Activated T-cell treated with anti-CD3 and anti-CD28 coated beads for 48 hours (primary cell): ENCODE results near the gene CFAP57.

Experiments used
- DNase-seq: peaks from one replicate; pipeline ENCODE4 v3.0.0-alpha.2; 2020; ENCODE audit warnings: low read depth

The CFAP57 gene

DNA sequence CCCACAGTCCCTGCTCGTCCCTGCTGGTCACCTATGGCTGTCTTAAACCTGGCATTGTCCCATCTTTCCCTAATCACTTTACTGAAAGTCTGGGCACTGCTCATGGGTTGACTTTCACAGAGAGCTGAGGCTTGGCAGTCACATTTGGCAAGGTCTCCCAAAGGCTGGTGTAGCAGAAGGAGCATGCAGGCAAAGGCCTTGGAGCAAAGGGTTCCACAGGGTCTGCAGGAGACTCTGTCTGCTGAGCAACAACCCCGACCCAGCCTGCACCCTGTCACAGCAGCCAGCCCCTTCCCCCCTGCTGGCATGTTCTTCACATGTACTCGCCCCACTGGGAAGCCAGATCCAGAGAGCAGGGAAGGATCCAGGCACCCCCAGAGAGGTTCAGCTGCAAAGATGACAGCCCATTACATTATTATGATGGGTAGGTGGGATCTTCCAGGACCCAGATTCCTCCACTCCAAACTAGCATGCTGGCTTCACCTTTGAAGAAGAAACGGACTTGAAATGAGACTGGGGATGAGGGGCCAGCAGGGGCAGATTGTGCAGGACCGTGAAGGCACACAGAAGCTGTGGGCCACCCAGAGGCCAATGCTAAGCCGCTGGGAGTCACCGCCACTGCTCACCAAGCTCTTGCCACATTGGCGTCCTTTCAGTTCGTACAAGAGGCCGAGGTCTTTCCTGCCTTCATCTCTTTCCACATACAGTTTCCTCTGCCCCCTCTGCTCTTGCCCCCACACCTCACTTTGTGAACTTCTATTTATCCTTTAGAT, 83.5 kb downstream of the CFAP57 start:
- DNase-seq: no peak

DNA sequence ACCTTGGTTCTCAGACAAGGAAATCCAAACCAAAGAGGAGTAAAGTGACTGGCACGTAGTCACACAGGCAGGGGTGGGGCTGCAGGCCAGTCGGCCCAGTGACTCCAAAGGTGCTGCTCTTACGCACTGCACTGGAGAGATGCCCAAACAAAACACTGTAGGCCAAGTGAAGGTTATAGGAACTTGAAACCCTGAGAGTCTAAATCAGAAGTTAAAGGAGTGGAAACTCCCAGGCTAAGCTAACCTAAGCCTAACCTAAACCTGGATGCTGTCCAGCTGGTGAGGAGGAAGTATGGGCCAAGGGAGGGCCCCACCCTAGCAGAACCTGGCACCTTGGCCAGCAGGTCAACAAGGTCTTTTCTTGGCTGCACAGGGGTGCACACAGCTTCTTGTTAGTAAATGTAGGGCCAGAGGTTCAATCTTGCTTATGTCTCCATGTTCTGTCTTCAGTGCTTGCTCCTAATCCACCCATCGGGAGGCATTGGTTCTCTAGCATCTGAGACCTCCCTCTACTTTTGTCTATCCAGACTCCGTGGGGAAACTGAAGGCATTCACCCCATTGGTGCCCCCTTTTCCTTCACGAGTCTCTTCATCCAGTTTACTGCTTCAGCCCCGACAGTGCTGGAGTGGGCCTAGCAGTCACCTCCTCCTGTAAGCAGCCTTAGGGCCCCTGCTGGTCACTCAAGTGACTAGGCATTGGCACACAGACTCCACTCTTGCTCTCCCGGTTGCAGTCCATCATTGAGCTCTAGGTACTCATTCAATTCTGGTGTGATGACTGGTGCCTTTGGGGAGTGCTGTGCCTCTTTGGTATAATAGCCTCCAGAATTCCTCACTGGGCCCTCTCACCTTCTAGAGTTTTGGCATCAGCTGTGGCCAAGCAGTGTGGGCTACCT, 84.8 kb downstream of the CFAP57 start:
- DNase-seq: no peak

DNA sequence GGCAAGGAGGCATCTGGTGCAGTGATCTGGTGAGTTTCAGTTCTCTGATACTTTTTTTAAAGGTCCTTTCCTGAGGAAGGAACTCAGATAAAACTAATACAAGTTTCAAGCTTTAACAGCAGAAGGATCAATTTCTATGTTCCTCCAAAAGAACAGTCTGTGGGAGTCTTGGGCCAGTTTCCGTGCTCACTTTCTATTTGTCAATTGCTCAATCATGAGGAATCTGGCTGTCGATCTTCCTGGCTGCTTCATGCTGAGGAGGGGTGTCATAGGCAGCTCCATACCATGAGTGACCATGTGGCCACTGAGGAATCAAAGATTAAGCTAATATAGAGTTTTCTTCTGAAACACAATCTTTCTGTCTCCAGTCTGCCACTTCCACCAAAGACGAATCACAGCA, 86.2 kb downstream of the CFAP57 start:
- no peak for DNase-seq

DNA sequence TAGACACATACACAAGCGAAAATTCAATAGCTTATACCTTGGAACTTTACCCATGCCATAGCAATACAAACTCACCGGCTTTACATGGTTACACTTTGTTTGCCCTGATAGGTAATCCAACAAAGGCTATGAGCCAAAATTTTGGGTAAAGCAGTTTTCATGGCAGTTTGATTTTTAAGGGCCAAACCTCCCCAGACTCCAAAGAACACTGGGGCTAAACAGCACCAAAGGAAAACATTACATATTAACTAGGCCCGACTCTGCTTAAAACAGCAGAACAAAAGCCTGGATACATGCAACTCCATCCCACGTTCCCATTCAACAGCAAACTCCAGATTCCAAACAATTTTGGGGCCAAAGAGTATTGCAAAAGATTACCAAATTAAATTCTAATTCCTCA, 93.3 kb downstream of the CFAP57 start:
- DNase-seq: no peak

DNA sequence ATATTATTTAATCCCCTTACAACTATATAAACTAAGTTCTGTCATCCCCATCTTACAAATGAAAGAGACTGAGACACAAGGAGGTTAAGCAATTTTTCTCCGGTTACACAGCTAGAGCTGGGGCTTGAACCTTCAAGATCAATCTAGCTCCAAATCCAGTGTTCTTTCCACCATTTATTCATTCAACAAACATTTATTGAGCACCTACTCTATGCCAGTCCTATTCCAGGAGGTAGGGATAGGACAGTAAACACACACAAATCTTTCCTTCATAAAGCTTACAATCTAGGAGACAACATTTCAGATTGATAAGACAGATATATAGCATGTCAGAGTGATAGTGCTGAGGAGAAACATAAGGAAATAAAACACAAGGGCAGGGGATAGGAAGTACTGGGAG, 94.8 kb downstream of the CFAP57 start:
- DNase-seq: no peak

DNA sequence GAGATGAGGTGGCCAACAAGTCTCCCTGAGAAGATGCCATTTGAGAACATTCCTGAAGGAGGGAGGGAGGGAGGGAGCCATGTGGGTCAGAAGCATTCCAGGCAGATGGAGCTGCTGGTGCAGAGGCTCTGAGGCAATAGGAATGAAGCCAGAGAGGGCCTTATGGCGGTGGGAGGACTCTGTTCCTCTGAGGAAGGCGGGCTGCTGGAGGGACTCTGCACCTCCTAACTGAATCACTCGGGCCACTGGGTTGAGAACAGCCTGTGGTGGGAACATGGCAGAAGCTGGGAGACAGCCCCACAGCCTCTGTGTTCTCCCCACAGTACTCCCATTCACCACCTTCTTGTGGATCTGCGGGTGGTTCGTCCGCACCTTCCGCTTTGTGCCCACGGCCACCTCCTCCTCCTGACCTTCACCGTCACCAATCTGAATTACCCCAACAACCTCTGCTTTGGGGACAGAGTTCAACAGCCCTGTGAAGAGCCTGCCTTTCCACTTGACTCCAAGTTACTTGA, 95.2 kb downstream of the CFAP57 start:
- no peak for DNase-seq

DNA sequence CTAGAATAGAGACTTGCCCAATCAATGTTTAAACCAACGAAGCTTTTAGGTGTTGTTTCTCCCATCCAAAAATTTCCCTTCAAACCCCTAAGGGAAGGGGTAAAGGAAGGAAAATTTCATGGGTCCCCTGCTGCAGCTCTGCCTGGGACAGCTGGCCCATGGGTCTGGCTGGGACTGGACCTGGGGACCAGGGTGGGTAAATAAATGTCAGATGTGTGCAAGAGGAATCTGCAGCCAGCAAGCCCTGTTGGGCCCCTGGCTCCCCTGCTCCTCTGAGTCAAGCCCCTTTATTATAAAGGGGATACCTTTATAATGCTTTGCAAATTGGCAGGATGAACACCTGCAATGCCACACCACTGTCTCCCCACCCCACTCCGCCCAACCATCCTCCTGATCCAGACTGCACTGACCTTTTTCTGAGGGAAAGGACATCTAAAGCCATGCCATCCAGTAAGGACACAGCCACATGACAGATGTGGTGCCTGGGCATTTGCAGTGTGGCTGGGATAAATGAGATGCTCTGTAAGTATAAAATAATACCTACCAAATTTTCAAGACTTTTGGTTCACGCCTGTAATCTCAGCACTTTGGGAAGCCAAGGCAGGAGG, 95.8 kb downstream of the CFAP57 start:
- DNase-seq: no peak

DNA sequence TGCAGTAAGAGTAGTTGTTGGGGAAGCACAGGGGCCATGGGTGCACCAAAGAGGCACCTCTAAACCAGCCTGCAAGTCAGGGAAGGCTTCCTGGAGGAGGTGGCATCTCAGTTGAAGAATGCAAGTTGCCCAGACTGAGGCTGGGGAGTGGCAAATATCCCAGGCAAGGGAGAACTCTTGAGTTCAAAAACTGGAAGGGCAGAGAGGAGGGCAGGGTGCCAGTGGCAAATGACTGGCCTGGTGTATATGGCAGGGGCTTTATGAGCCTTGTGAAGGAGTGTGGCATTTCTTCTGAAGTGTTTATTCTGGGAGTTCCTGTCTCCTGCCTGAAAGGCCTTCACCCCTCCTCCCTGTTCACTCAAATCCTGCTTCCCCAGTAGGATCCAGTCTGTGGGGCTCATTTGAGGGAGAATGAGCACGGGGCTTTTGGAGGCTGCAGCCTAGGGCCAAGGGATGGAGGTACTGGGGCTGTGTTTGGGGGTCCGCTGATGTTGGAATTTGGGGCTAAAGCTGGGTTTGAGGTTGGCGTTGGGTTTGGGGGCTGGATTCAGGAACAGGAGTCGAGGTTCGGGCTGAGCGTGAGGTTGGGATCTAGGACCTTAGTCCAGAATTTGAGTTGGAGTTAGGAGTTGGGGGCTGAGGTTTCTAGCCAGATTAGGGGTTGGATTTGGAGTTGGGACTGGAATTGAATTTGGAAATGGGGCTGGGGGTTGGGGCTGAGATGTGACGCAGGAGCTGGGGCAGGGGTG, 97.7 kb downstream of the CFAP57 start, which contains the start of gene TMEM125:
Gene TMEM125, plus strand, starts transcription at position 357 of the 749 bp plus-strand sequence. CDS start 2,740 bp downstream, outside the sequence.
- no peak for DNase-seq

DNA sequence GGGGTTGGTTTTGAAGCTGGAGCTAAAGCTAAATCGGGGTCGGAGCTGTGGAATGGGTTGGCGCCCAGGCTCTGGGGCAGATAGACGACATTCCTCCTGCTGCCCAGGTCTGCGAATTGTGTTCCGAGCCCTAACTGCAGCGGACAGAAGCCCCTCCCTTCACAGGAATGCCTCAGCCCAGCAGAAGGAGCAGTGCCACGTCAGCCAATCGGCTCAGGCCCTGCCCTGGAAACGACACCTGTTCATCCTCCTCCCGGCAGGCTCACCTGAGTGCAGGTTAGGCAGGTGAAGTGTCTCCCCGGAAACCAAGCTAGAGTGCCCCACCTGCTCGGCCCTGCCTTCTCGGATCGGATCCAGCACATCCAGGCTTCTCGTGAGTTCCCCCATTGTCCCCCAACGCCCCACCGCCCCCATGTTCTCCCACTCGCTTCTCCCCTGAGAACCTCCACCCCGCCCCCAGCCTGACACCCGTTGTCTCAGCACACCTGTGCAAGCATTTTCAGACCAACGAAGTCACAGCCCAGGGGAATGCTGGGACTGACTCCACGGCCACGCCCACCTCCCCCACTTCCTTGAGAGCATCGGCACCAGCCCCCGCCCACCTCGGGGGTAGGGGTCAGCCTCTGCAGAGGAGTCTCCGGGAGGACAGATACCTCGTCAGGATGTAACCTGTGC, 98.4 kb downstream of the CFAP57 start:
- DNase-seq: no peak

DNA sequence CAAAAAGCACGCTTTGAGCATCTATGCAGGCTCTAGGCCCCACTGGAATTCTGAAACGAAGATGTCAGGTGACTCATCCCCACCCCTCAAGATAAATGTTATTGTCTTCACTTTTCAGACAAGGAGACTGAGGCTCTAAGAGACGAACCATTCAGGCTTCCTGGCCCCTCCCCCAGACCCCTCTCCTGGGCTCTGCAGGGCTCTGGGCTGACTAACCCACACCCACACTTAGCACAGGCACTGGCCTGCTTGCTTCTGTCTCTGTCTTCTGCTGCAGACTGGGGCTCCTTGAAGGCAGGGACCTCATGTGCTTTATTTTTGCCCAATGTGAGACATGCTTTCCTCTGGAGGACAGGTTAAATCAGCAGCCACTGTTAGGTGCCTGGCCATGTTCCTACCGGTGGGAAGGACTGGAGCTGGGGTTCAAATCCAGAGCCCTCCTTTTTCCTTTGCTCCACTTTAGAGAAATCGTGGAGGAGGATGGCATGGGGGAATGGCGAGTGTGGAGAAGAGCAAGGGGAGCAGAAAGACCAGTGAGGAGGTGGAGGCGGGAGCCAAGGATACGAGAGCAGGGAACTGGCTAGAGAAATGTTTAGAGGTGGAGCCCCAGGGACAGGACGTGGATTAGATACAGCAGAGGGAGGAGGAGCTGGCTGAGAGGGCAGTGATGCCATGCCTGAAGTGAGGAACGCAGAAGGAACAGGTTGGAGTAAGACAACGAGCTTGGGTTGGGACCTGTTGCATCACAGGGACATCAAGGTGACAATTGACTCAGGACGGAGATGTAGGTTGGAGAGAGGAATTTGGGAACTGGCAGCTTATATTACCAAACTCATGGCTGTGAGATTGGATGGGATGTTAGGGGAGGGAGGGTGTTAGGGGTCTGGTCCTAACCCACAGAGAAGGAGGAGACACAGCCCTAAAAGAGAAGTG, 99.3 kb downstream of the CFAP57 start:
- no peak for DNase-seq

DNA sequence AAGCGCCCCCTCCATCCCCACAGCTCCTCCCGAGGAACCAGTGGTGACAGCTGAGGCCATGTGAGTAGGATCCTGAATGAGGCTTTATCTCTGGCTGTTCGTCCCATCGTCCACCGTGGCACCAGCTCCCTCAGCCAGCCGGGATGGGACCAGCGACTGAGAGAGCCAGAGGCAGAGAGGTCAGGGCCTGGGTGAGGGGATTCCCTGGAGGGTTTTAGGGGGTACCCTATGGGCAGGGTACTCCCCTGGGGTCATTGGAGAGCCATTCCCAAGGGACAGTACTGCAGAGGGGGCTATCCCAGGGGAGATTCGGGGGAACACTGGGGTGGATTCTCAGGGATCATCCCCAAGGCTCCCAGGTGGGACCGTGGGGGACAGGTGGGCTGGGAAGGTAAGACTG, 100.0 kb downstream of the CFAP57 start:
- DNase-seq: no peak

DNA sequence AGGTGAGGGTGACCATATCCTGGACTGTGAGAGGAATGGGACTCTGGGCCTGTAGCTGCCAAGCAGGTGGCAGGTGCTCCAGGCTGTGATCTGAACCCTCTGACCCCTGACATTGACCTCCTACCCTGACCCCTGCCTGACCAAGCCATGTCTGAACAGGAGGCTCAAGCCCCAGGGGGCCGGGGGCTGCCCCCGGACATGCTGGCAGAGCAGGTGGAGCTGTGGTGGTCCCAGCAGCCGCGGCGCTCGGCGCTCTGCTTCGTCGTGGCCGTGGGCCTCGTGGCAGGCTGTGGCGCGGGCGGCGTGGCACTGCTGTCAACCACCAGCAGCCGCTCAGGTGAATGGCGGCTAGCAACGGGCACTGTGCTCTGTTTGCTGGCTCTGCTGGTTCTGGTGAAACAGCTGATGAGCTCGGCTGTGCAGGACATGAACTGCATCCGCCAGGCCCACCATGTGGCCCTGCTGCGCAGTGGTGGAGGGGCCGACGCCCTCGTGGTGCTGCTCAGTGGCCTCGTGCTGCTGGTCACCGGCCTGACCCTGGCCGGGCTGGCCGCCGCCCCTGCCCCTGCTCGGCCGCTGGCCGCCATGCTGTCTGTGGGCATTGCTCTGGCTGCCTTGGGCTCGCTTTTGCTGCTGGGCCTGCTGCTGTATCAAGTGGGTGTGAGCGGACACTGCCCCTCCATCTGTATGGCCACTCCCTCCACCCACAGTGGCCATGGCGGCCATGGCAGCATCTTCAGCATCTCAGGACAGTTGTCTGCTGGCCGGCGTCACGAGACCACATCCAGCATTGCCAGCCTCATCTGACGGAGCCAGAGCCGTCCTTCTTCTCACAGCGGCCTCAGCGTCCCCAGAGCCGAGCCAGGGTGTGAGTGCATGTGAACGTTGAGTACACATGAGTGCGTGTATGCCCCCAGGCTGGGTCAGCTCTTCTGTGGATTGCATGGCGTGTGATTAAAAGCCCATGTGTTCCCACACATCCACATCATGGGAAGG, 100.7 kb downstream of the CFAP57 start:
- DNase-seq: no peak

DNA sequence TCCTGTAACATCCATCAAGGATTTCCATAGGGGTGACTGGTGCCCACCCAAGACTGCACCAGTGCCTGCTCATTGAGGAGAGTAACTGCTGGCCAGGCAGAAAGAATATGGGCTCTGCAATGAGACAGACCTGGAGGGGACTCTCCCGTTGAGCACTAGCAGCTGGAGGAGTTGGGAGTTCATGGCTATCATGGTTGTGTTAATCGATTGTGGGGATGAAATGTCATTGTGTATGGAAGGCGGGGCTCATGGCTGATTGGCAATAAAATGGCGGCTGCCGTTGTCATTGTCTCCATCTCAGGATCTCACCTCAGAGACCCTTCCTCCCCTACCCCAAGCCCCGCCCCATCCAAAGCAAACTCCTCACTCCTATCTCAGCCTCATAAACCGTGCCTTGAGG, 101.6 kb downstream of the CFAP57 start:
- no peak for DNase-seq

DNA sequence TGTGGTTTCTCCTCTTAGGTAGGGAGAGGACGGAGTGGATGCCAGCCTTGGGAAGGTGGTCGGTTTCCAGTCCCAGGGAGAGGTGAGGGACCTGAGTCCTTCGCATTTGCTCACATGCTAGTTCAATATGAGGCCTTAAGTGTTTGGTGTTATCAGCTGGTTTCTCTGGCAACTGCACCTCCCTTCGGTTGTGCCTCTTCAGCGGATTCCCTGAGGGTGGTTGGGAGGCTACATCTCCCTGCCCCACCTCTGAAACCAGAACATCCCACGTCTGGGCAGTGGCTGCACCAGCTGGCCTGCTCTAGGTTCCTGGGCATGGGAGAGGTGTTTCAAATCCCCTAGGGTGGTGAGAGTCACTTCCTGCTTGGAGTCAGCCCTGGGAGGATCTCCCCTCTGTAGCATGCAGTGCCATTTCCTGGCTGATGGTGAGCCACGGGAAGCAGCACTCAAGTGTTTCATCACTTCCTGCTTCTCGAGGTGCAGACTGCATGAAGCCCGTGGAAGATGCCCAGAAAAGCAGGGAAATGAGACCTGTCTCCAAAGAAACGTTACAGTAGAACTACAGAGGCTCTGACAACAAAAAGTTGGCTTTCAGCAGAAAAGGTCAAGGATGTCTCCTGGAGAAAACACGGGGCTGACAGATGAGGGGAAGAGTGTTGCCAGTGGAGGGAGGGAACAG, 102.1 kb downstream of the CFAP57 start:
- DNase-seq: peak; percentile 15

DNA sequence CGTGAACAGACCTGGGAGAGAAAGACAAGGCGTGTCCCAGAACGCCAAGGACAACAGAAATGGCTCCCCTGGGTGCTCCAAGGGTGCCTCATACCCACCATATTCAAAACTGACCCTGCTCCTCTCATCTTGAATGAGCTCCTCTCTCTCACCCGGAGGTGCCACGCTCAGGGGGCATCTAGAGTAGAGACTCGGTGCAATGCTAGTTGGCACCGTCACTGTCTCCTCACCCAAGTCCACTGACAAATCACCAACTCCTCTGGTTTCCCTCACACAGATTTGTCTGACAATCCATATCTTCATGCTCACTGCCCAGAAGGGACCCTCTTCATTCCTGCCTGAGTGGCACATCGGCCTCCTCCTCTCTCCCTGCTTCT, 102.7 kb downstream of the CFAP57 start:
- no peak for DNase-seq

DNA sequence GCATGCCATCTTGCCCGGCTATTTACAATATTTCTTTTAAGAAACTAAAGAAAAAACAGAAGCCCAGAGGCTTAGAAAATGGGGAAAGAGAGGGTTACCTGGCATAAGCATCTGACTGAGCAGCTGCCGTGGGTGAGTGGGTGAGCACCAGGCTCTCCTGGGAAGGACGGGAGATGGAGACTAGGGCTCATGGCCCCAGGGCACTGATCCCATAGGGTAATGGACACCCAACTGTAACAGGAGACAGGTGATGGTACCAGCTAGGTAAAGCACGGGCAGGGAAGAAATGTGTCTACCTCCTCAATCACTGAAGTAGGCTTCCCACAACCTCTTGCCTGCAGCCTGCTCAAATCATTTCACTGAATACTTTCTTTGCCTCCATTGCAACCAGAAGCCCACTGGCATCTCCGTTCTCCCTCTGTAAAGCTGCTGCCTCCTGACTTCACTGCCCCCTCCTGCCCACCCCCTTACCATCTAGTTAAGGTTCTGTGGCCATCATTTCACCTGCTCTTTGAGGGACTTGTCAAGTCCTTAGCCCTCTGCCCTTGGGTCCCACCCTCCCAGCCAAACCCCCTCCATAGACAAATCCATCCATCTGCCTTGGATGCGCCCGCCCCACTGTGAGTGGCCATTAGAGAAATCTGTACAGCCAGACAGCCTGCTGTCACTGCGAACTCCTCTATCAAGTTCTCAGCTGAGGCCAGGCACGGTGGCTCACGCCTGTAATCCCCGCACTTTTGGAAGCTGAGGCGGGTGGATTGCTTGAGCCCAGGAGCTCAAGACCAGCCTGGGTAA, 103.9 kb downstream of the CFAP57 start:
- DNase-seq: no peak

DNA sequence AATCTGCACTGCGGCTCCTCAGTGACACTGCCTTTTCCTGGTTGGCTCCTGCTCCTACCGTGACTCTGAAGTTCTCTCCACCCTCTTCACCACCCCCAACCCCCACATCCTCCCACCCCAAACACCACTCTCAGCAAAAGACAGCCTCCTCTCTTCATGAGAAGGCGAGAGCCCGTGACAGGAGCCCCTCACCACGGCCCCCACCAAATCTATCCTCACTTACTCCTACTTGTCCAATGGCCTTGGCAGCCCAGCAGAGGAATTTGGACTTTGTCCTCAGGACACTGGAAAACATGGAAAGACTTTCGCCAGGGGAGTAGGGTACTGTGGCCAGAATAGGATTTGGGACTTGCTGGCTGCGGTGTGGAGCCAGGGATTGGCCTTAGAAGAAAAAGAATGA, 104.5 kb downstream of the CFAP57 start:
- no peak for DNase-seq
